GM18870 (cell line): ENCODE data around the gene CNN2.

Experiments used
- ATAC-seq: cut with Tn5 transposase; IDR thresholded peaks from one replicate; pipeline ENCODE4 v1.9.1; 2021; ENCODE audit warnings: moderate library complexity; ENCODE audit not compliant: unreplicated experiment

CNN2 gene

GRCh38 chr19:1026783-1027649, 608 bp downstream of the CNN2 start:
- no peak for ATAC-seq

- no peak for ATAC-seq
These were observed 1.2 kb downstream of the CNN2 start for GRCh38 chr19:1027650-1028061.

GRCh38 chr19:1028062-1028926, 1.9 kb downstream of the CNN2 start:
- no peak for ATAC-seq

GRCh38 chr19:1032264-1032867, 6.0 kb downstream of the CNN2 start:
- no peak for ATAC-seq

- no peak for ATAC-seq
These were observed 9.7 kb downstream of the CNN2 start for GRCh38 chr19:1035998-1036621.

- ATAC-seq = no peak
These were observed 11.2 kb downstream of the CNN2 start for GRCh38 chr19:1037621-1038064.

DNA sequence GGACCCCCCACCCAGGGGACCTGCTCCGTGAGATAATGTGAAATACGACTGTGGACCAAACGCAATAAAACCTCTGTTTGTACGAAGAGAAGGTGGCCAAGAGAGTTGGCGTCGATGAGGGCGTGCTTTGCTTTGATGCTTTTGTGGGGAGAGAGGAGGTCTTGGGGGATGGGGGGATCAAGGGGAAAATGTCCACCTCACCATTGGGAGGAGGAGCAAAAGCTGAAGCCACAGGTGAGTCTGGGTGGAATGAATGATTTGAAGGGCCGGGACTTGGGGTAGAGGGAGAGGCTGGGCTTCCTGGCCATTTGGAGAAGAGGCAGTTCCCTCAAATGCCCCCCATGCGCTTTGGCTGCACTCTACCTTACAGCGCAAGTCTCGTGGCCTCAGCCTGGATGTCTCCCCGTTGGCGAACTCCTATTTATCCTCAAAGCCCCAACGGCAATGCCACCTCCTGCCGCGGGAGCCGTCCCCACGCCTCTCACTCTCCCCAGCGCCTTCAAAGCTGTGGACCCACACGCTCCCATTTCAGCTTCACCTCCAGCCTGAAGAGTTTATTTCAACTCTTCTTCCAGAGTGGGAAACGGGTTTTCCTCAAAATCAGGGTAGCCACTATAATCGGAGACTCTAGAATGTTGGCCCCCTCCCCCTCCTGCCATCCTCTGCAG, 12.7 kb downstream of the CNN2 start:
- ATAC-seq = no peak

DNA sequence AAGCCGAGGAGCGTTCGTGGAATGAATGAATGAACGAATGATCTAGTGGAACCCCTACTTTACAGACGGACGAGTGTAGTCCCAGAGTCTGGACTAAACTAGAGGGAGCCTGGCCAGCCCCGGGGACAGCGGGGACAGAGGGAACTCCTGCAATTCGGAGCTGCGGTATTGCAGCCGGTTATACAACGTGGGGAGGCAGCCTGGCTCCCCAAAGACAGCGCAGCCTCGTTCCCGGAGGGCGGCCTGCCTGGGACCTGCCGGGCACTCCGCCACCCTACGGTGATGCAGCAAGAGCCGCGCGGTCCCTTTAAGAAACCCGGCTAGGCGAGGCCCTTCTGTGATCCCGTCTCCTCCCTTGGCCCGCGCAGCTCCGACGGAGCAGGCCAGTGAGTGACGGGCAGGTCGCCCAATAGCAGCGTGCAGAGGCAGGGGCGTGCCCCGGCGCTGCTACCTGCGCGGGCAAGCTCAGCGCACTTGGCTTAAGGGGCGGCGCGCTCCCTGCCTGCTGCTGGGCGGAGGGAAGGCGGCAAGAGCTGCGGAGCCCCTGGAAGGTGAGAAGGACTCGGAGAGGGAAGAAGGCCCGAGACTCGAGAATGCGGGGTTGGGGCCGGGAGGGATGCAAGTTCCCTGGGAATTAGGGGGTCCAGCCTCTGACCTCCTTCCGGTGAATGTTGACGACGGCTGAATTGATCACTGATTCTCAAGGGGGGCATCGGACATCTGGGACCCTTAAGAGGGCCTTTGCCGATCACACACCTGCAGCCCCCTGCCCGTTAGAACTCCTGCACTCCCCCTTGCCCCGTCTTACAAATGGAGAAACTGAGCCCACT, 13.5 kb downstream of the CNN2 start, which contains the start of gene ABCA7:
Gene ABCA7, plus strand, starts transcription at position 462 of the 830 bp plus-strand sequence. CDS start 1,255 bp downstream, outside the sequence.
- ATAC-seq = peak; percentile 33

DNA sequence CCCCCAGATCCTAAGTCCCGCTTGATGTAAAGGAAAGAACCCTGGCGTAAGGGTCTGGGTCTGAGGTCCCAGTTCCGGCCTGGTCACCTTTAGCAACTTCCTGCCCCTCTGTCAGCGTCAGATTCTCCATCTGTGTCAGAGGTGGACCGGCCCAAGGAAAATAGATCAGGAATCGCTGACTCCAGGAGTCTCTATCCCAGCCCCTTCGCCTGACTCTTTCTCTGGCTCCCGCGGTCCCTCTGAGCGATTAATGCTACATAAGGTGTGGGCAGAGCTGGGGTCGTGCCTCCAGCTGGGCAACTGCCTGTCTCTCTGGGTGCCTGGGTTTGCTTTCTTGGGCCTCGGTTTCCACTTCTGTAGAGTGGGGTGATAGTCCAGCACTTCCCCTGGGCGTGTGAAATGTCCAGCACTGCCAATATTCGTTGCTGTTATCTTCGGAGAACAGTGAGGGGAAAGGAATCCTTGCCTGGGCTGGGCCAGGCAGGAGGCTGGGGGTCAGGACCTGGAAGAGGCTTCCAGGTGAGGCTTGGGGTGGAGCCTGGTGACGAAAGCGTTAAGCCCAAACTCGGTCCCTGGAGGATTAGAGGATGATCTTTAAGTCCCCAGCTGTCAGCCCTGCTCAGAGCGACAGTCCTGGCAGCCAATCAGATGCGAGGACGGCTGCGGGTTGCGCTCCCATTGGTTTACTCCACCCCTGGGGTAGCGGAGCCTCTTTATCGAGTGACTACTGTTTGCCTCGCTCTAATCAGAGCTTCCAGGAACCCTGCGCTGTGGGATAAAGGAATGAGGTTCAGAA, 14.3 kb downstream of the CNN2 start:
- peak; percentile 33 for ATAC-seq

DNA sequence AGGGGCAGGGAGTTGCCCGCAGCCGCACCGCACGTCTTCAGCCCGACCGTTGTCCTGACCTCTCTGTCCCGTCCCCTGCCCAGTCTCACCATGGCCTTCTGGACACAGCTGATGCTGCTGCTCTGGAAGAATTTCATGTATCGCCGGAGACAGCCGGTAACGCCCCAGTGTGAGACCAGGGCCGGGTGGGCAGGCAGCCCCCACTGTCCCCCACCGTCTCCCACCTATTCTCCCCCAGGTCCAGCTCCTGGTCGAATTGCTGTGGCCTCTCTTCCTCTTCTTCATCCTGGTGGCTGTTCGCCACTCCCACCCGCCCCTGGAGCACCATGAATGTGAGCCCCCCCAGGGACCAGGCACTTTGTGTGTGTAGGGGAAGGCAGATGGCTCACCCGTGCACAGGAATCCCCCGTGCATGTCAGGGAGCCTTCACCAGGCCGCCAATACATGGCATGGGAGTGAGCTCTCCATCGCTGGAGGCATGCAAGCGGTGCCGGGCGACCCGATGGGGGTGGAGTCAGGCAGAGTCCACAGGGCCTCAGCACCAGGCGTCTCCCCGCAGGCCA, 14.9 kb downstream of the CNN2 start:
- ATAC-seq = no peak

GRCh38 chr19:1041835-1042685, 15.7 kb downstream of the CNN2 start:
- no peak for ATAC-seq

DNA sequence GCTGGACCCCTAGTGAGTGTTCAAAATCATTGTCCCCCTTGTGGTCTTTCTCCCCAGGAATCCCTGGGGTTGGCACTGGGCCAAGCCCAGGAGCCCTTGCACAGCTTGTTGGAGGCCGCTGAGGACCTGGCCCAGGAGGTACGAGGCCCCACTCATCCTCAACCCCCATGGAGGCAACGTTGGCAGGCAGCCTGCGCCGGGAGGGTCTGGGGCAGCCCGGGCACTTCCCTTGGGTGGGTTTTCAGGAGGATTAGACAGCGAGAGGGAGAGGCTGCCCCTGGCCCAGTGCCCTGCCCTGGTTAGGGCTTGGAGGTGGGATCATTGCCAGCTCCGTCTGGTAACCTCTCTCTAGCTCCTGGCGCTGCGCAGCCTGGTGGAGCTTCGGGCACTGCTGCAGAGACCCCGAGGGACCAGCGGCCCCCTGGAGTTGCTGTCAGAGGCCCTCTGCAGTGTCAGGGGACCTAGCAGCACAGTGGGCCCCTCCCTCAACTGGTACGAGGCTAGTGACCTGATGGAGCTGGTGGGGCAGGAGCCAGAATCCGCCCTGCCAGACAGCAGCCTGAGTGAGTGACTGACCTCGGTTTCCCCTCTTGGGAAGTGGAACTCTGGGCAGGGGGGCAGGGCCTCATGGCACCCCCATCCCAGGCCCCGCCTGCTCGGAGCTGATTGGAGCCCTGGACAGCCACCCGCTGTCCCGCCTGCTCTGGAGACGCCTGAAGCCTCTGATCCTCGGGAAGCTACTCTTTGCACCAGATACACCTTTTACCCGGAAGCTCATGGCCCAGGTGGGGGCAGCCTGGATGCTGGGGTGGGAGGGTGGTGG, 16.5 kb downstream of the CNN2 start:
- ATAC-seq = no peak

GRCh38 chr19:1045247-1045603, 18.8 kb downstream of the CNN2 start:
- no peak for ATAC-seq

GRCh38 chr19:1046117-1046626, 19.8 kb downstream of the CNN2 start:
- no peak for ATAC-seq

- no peak for ATAC-seq
These were observed 20.7 kb downstream of the CNN2 start for GRCh38 chr19:1046836-1047695.
